Liver (tissue), 9 donors: Measurements from ENCODE around the gene AP4B1. TPM values are rescaled to one million over a fixed set of nuclear protein-coding genes. Genes with fewer than 3 reads are reported as not detected.
A peak's percentile ranks its signal among the peaks of the same experiment; 100 is the strongest.
"Not testable (repeated sequence)": the region's sequence is repeated elsewhere in the genome, so short reads cannot be mapped to it uniquely, and the experiment has no call there.

Experiments used
- DNase-seq: peaks from one replicate; pipeline ENCODE4 v3.0.0-alpha.2; 2017; ENCODE audit warnings: low spot score
- H3K27ac ChIP-seq, 2 donors: one replicate each; pipeline ENCODE4 v1.7.0; 2013; ENCODE audit warnings: inconsistent platforms in 2 of 2, low read length in 2 of 2, control low read depth in 1 of 2, low read depth in 1 of 2, mild to moderate bottlenecking in 1 of 2
- H3K27me3 ChIP-seq, 4 donors: one replicate each; pipeline versions ENCODE4 v1.6.1 to v1.7.0; 2013; ENCODE audit warnings: low read length in 3 of 4, inconsistent platforms in 1 of 4, mild to moderate bottlenecking in 1 of 4, moderate library complexity in 1 of 4; ENCODE audit not compliant: control insufficient read depth in 4 of 4, insufficient read depth in 4 of 4
- H3K36me3 ChIP-seq, 4 donors: one replicate each; pipeline versions ENCODE4 v1.6.1 to v1.7.0; 2013; ENCODE audit warnings: low read length in 3 of 4, mild to moderate bottlenecking in 3 of 4, low read depth in 1 of 4, moderate library complexity in 1 of 4; ENCODE audit not compliant: control insufficient read depth in 4 of 4, insufficient read depth in 3 of 4
- H3K4me1 ChIP-seq, 4 donors: one replicate each; pipeline versions ENCODE4 v1.6.1 to v1.7.0; 2013; ENCODE audit warnings: low read length in 3 of 4, mild to moderate bottlenecking in 3 of 4, moderate library complexity in 1 of 4; ENCODE audit not compliant: control insufficient read depth in 4 of 4, insufficient read depth in 4 of 4
- H3K4me3 ChIP-seq, 3 donors: one replicate each; pipeline versions ENCODE4 v1.6.1 to v1.7.0; 2013; ENCODE audit warnings: low read length in 3 of 3, control low read depth in 1 of 3, low read depth in 1 of 3, mild to moderate bottlenecking in 1 of 3
- H3K9ac ChIP-seq, 2 donors: one replicate each; pipeline ENCODE4 v1.7.0; 2013; ENCODE audit warnings: low read length in 2 of 2, mild to moderate bottlenecking in 2 of 2, moderate library complexity in 2 of 2, control low read depth in 1 of 2, low read depth in 1 of 2
- H3K9me3 ChIP-seq, 4 donors: one replicate each; pipeline versions ENCODE4 v1.6.1 to v1.7.0; 2013; ENCODE audit warnings: low read length in 3 of 4; ENCODE audit not compliant: control insufficient read depth in 4 of 4
- ATF3 ChIP-seq: IDR thresholded peaks from 2 replicates; pipeline ENCODE4 v1.6.1; 2016; ENCODE audit warnings: antibody characterized with exemption
- CTCF ChIP-seq: fragments of 150-350 bp; IDR thresholded peaks from 2 replicates; pipeline ENCODE4 v1.5.1; 2017; ENCODE audit warnings: improper control_type of control experiment, low read depth, low read length; ENCODE audit not compliant: missing input control
- EGR1 ChIP-seq, 2 donors: IDR thresholded peaks; 2 replicates each; pipeline ENCODE4 v1.6.1; 2016 to 2018; ENCODE audit warnings: antibody characterized with exemption in 2 of 2, low read depth in 2 of 2
- FOXA1 ChIP-seq: IDR thresholded peaks from 2 replicates; pipeline ENCODE4 v1.6.1; 2016; ENCODE audit warnings: antibody characterized with exemption
- FOXA2 ChIP-seq: IDR thresholded peaks from 2 replicates; pipeline ENCODE4 v1.6.1; 2016; ENCODE audit warnings: antibody characterized with exemption
- HNF4A ChIP-seq, 2 donors: conservative IDR thresholded peaks; 2 replicates each; pipeline ENCODE4 v1.6.1; 2016; ENCODE audit warnings: antibody characterized with exemption in 2 of 2, mild to moderate bottlenecking in 2 of 2
- HNF4G ChIP-seq: IDR thresholded peaks from 2 replicates; pipeline ENCODE4 v1.6.1; 2016; ENCODE audit warnings: antibody characterized with exemption
- JUND ChIP-seq, 2 donors: IDR thresholded peaks; 2 replicates each; pipeline ENCODE4 v1.6.1; 2016; ENCODE audit warnings: antibody characterized with exemption in 2 of 2
- MAX ChIP-seq: IDR thresholded peaks from 2 replicates; pipeline ENCODE4 v1.6.1; 2016; ENCODE audit warnings: antibody characterized with exemption
- NR2F2 ChIP-seq: IDR thresholded peaks from 2 replicates; pipeline ENCODE4 v1.6.1; 2016; ENCODE audit warnings: antibody characterized with exemption
- RAD21 ChIP-seq, 2 donors: IDR thresholded peaks; 2 replicates each; pipeline ENCODE4 v1.6.1; 2016; ENCODE audit warnings: antibody characterized with exemption in 2 of 2, mild to moderate bottlenecking in 2 of 2
- REST ChIP-seq: IDR thresholded peaks from 2 replicates; pipeline ENCODE4 v1.6.1; 2016; ENCODE audit warnings: antibody characterized with exemption, mild to moderate bottlenecking
- RXRA ChIP-seq, 2 donors: IDR thresholded peaks; 2 replicates each; pipeline ENCODE4 v1.6.1; 2017 to 2018; ENCODE audit warnings: antibody characterized with exemption in 2 of 2, mild to moderate bottlenecking in 1 of 2
- SP1 ChIP-seq: IDR thresholded peaks from 2 replicates; pipeline ENCODE4 v1.6.1; 2018; ENCODE audit warnings: antibody characterized with exemption, mild to moderate bottlenecking
- TAF1 ChIP-seq: conservative IDR thresholded peaks from 2 replicates; pipeline ENCODE4 v1.6.1; 2016; ENCODE audit warnings: antibody characterized with exemption, mild to moderate bottlenecking
- YY1 ChIP-seq: IDR thresholded peaks from 2 replicates; pipeline ENCODE4 v1.6.1; 2016; ENCODE audit warnings: antibody characterized with exemption, mild to moderate bottlenecking
- WGBS: extraction: QIAGEN DNeasy Blood & Tissue Kit; methylation state at CpG from one replicate; pipeline ENCODE4 v1.1.7; 2013; 5-methylcytosine and 5-hydroxymethylcytosine counted together
- polyA plus RNA-seq, 2 donors: library from polyadenylated mRNA; stranded (reverse) in 1 of 2; unstranded in 1 of 2; fragments of 200-250 nt in 1 of 2; fragments of >200 nt in 1 of 2; fragmentation: Nextera tagmentation in 1 of 2; extraction: Ambion mirVana in 1 of 2; gene quantifications; one replicate each; pipeline versions ENCODE4 v1.2.1 to v1.2.3, GENCODE V29; 2013 to 2015
- total RNA-seq, 2 donors: library from RNA; depleted of rRNA; stranded (reverse); fragments of >200 nt; gene quantifications; one replicate each; pipeline ENCODE4 v1.2.3, GENCODE V29; 2014
- donor health status: healthy.
- donor health status: healthy.
- donor health status: healthy.
- donor health status: healthy.
- donor health status: healthy.

The AP4B1 gene
- total and polyA plus RNA-seq, 4 donors: 4.3 to 10.6 (median 7.0) TPM

- no peak for DNase-seq
- no peak for TF ChIP-seq FOXA2
- peak in 1 of 2 donors; percentile 10 for TF ChIP-seq JUND (IDR thresholded peaks at IDR 0.05)
- no peak for TF ChIP-seq TAF1
- TF ChIP-seq SP1: peak; percentile 37
- peak; percentile 43 to 51 for TF ChIP-seq RAD21 (IDR thresholded peaks at IDR 0.05)
- no peak for TF ChIP-seq HNF4G
- peak; percentile 32 for TF ChIP-seq YY1
- TF ChIP-seq ATF3: peak; percentile 0
- TF ChIP-seq CTCF: peak; percentile 31
- TF ChIP-seq MAX: no peak
- TF ChIP-seq HNF4A (conservative IDR thresholded peaks at IDR 0.05): peak; percentile 58 to 71
- TF ChIP-seq NR2F2: peak; percentile 36
- TF ChIP-seq RXRA (IDR thresholded peaks at IDR 0.05): peak; percentile 57
- TF ChIP-seq FOXA1: no peak
- 31% methylated on average over 5 of the region's 5 CpGs for WGBS
- Histone ChIP-seq H3K4me3 (no peak overlapping the region), H3K9ac (no peak overlapping the region), H3K9me3 (no peaks in the 10 kb centered on the region), H3K4me1 (peaks cover 2 to 29% (median 22%) of the 10 kb centered on the region in 4 donors), H3K36me3 (peaks cover 0 to 2% (median 0%) of the 10 kb centered on the region in 4 donors), H3K27me3 (no peaks in the 10 kb centered on the region), H3K27ac (no peak overlapping the region)
Measured at GRCh38 chr1:113949007-113949406, 44.4 kb upstream of the AP4B1 start.

- not testable (repeated sequence) for H3K9ac ChIP-seq, H3K27ac ChIP-seq, H3K9me3 ChIP-seq, H3K4me3 ChIP-seq, H3K36me3 ChIP-seq, H3K27me3 ChIP-seq, DNase-seq
- 74% methylated on average over 4 of the region's 4 CpGs for WGBS
- peaks cover 2 to 29% (median 22%) of the 10 kb centered on the region in 4 donors for H3K4me1 ChIP-seq
Measured at GRCh38 chr1:113948151-113948550, 43.6 kb upstream of the AP4B1 start.

- no peaks in the 10 kb centered on the region for H3K27me3 ChIP-seq
- peaks cover 2 to 29% (median 22%) of the 10 kb centered on the region in 4 donors for H3K4me1 ChIP-seq
- H3K4me3 ChIP-seq: no peak overlapping the region
- whole genome bisulfite sequencing: 25% methylated on average over 3 of the region's 3 CpGs
- peak overlapping the region in 1 of 2 donors; percentile 1 for H3K9ac ChIP-seq
- H3K27ac ChIP-seq: no peak overlapping the region
- TF ChIP-seq JUND (IDR thresholded peaks at IDR 0.05): no peak
- no peak for TF ChIP-seq TAF1
- no peak for TF ChIP-seq YY1
- no peak for TF ChIP-seq REST
- TF ChIP-seq SP1: no peak
- no peak for TF ChIP-seq HNF4A (conservative IDR thresholded peaks at IDR 0.05)
- TF ChIP-seq FOXA1: no peak
- no peak for TF ChIP-seq ATF3
- TF ChIP-seq EGR1 (IDR thresholded peaks at IDR 0.05; ENCODE audit: low read depth in 2 of 2): no peak
- no peaks in the 10 kb centered on the region for H3K9me3 ChIP-seq
- DNase-seq: no peak
- peaks cover 0 to 3% (median 0%) of the 10 kb centered on the region in 4 donors for H3K36me3 ChIP-seq
Measured at GRCh38 chr1:113947388-113948107, 42.9 kb upstream of the AP4B1 start.
